NK-92 (cell line): ENCODE data around the gene CEMIP.

Experiments used
- DNase-seq: peaks from one replicate; lab custom pipeline; 2025; ENCODE audit not compliant: unreplicated experiment; lab: John Stamatoyannopoulos, UW

The CEMIP gene

DNA sequence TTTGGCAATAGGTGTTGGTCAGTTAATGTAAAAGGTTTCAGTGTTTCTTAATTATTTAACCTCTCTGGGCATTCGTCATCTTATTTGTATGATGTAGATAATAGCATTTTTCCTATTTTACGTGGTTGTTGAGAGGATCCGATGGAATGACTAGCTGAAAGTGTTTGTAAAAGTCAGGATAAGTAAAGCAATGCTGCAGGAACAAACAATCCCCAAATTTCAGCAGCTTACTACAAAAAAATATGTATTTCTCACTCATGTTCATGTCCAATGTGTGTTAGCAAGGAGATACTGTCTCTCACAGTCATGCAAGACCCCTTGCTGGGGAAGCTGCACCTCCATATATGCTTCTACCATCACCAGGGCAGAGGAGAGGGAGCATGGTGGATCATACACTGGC lies 38.7 kb downstream of the CEMIP start:
- DNase-seq = no peak

DNA sequence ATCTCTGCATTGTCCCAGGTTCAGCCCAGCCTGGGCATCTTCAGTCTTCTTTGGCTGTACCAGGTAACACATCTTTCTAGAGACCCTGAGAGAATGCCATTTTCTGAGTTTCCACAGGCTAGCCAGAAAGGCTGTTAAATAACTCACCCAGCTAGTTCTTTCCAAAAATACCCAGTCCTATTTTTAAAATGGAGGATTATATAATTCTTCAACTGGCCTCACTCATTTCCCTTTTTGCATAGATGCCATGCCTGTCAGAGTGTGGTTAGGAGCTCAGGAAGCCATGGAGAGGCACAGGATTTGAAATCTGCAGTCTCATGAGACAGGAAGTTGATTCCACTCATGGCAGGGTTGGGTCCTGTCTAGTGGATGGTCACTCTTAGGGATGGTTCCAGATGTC lies 39.8 kb downstream of the CEMIP start:
- no peak for DNase-seq

DNA sequence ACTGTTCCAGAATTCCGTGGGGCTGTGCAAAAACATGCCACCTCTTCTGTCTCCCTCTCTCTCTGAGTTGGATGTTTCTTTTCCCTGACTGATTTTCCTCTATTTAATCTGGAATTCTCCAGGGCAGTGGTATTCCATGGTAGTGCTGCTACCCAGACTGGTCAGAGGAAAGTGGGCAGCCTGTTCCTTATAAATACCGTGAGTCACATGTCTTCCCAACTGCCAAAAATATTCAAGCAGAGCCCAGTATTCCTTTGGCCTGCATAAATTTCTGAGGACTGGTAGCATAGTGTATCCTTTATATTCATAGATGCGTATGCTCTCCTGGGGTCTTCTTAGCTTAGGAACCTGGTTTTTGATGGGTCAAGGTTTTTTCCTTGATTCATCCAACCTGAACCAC lies 40.9 kb downstream of the CEMIP start:
- DNase-seq = no peak

DNA sequence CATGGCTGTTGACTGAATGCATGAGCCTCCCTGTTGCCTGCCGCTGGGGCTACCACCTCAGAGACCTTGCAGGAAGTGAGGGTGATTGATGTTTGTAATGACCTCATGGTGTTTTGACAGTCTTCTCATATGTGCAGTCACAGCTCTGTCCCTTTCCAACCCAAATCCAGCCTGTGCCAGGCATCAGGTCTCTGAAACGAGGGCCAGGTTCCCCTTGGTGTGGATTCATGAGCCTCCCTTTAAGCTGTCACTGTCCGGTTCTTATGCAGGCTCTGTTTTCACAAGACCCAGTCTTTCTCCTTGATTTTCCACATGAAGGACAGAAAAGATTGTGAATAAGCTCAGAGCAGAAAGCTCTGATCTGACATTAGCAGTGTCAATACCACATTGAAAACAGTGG lies 43.1 kb downstream of the CEMIP start:
- no peak for DNase-seq

DNA sequence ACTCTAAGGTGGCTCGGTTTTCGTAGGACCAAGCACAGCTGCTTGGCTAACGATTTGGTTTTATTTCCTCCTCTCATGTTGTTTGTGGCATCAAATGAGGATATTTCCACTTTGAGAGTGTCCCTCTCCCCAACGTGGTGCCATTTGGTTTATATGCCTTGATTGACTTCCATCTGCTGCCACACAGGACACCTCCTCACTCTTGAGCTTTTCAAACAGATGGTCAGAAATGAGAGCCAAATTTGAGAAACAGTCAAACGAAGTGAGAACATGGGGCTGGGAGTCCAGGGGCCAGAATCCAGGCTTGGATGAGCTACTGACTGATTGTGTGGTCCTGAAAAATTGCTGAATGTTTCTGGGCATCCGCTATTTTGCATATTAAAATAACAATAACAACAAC lies 43.5 kb downstream of the CEMIP start:
- no peak for DNase-seq

DNA sequence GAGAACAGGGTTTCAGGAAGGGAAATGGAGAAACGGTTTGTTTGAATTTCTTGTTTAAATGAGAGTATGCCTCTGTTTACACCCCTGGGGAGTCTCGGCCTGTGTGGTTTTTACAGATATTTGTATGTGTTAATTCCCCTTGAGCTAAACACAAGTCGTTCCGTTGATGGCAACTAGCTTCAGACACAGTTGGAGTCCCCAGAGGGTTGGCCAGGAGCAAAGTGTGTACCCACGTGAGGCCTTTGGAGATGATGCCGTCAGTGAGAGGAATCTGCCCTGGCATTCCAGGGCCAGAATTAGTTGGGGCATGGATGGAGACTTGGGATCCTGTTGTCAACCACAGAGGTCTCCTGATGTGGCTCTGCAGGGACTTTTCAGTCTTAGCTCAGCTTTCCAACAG lies 44.0 kb downstream of the CEMIP start:
- DNase-seq = no peak

DNA sequence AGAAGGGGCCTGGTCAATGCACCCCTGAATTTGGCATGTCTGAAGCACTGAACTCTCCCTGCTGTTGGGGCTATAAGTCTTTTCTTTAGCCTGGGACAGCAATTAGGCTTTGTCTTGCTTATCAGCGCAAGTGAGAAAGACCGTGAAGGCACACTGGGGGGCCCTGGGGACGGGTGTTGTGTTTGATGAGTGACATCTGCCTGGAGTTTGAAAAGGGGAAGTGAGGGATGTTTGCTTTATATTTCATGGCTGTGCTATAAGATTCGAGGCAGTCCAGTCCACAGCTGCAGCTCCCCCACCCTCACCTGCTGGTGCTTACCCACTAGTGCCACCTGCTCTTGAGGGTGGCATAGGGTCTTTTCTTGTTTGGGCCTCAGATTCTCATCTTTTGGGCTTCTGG lies 44.8 kb downstream of the CEMIP start:
- DNase-seq = no peak

DNA sequence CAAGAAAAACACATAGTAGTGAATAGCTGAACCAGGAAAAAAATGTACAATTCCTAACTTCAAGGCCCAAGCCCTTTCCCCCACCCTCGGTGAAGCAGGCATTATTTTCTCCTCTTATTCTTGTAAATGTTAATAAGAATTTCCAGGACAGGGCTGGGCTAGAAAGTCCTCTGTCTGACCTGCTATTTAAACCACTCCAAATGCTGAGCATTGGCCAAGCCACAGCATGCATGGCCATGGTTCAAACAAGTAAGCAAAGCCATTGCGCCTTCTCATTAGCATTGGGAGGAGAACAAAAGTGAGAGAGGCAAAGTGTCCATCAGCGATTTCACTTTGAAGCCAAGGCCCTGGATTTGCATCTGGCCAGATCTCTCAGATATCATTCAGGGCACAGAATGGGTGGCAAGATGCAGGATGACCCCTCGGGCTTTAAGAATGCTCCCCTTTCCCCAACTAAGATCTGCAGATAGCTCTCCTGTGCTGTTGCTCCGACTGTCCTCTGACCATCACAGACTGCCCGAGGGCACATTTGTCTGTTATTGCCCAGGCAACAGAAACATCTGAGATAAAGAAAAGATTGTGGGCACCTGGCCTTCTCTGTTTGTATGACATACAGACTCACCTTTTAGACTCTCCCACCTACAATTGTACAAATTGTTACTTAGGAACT lies 46.3 kb downstream of the CEMIP start:
- no peak for DNase-seq

DNA sequence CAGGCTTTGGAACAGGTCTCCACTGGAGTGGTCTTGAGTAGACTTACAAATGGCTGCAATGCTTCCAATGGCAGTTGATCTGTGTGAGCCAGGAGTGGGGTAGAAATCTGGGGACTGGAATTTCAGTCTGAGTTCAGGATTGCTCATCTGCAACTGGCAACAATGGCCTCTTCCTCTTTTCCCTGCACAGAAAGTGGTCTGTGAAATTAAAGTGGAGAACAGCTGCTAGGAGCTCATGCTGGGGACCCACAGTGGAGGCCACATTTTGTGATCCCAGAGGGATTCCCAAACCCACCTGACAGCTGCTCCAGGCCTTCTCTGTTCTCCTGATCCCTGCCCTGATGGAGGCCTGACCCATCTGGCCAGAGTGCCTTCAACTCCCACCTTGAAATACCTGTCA lies 49.6 kb downstream of the CEMIP start:
- DNase-seq = no peak

DNA sequence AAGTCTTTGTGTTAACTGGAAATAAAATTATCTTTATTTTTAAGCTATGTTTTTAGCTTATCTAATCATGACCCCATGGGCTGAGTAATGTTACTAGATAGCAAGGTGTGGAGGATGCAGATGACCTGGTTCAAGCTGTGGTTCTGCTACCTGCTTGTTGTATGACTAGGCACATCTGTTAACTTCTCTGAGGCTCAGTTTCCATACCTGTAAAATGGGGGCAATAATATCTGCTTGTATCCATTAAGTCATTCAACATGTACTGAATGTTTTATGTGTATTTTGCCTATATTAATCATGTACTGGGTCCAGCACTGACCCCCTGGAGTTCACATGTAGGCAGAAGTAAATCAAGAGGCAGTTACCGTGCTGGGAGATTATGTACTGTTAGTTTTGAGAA lies 51.5 kb downstream of the CEMIP start:
- no peak for DNase-seq

DNA sequence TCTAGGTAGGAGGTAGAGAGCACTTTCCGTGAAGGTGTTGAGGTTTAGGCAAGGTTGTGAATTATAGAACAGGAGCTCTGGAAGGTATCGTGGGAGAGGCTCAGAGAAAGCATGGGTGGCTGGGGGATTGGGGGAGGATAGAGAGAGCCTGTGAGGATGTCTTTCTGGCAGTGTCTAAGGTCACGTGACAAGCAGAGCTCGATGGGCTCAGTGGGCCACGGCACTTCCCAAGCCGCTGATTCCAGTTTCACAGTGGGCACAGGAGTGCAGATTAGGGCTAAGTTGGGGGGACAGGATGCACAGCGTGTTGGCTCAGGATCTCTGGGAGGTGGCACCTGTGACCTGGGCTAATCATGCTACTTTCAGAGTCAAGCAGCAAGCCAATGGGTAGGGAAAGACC lies 52.0 kb downstream of the CEMIP start:
- DNase-seq = no peak

DNA sequence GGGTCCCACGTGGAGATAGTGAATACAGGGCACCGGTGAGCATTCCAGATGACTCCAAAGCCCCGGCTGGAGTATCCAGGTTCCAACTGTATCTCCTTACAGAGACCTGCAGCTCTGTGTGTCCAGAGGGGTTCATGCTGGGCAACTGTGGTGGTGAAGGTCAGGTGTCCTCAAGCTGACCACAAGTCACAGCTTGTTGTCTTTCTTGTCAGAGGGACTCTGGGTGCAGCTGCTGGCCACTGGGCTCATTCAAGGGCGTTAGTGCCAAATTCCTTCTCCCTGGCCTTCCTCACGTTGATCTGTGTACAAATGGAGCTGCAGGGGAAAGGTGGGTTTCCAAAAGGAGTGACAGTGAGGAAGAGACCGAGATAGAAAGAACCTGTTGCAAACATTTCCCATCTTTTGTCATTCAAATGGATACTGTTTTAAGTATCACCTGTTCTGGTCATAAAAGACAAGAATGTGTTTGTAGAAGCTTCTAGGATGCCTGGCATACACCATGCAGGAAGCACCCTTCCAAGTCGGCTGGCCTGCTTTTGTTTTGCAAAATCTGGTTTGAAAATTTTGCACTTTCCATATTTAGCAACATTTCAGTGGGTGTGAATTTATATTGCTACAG lies 52.5 kb downstream of the CEMIP start:
- DNase-seq = no peak

DNA sequence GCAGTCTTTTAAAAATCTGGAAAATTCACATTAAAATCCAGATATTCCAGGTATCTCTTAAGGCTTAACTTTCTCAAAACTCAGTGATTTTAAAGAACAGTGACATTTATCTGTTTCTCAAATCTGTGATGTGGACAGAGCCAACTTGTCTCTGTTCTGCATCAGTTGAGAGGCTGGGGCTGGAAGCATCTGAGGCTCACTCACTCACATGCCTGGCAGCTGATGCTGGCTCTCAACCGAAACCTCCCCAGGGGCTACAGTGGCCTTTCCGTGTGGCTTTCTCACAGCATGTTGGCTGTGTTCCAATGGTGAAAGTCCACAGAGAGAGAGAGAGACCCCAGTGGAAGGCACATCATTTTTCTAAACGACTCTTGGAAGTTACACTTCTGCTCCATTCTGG lies 53.5 kb downstream of the CEMIP start:
- DNase-seq = no peak

DNA sequence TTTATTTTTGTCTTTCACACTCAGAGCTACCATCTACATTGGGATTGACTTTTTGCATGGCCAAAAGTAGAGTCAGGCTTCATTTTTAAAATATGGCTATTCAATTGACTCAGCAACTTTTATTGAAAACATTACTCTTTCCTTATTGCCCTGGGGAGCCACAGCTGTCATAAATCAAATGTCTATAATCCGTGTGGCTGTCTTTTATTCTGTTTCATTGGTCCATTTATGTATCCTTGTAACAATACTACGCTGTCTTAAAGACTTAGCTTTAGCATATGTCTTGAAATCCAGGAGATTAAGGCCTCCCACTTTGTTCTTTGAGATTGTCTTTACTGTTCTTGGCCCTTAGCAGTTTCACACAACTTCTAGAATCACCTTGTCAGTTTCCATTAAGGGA lies 55.2 kb downstream of the CEMIP start:
- no peak for DNase-seq

DNA sequence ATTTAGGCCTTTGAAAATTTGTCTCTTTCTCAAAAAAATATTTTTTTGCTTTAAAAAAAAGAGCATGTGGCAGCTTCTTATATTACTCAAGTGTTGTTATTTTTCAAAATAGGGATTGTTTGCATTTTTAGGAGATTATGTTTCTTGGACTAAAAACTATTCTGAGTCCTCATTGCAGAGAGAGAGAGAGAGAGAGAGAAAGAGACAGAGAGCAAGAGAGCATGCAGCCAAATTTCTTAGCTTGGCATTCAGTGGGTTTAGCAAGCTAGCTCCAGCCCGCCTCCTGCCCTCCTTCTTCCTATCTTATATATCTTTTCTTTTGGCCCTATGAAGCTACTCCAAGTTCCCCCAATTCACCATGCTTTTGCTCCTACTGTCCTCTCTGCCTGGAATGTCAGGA lies 55.7 kb downstream of the CEMIP start:
- no peak for DNase-seq

DNA sequence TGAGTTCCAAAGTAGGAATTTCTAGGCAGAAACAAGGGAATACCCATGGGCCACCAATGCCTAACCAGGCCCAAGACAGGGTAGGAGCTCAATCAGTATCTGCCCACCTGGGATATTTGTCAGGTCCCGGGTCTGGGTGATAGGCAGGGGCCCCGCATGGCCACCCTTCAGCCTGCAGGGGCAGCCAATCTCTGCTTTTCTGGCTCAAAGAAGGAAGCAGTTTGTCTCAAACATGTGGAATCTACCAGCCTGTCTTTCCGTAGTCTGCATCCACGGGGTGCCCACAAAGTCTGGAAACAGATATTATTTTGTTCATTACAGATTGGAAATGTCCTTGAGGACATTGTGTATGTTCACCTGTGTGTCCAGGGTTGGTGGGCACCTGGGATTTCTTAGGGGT lies 56.2 kb downstream of the CEMIP start:
- DNase-seq = no peak

DNA sequence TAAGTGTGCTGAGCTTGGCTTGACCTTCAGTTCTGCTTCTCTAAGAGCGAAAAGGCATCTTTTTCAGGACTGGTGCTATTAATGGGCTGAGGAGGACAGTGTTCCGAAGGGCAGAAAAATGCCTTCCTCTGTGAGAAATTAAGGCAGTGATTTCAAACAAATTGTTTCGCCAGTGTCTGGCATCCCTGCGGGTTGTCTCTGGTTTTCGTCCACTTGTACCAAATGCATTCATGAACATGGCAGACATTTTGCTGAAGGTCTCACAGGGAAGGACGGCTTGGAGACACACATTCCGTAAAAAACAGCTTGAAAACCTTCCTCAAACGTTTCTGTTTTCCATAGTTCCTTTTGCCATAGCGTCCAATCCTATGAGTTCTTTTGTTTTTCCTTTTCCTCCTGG lies 57.1 kb downstream of the CEMIP start:
- no peak for DNase-seq

DNA sequence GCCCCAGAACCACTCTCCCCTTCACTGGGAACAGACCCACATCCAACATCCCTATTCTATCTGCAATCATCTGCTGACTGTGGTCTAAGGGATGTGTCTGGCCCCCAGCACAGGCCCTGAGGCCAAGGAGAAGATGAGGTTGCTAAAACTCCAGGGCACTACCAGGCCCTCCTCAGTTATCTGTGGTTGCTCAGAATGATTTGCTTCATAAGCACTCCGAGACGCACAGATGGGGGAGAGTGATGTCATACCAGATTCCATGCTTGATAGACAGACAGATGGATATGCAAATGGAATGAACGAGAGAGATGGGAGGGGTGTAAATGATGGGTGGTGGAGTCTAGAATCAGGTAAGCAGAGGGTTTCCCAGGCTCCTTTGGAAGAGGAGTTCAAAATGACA lies 57.8 kb downstream of the CEMIP start:
- DNase-seq = no peak

DNA sequence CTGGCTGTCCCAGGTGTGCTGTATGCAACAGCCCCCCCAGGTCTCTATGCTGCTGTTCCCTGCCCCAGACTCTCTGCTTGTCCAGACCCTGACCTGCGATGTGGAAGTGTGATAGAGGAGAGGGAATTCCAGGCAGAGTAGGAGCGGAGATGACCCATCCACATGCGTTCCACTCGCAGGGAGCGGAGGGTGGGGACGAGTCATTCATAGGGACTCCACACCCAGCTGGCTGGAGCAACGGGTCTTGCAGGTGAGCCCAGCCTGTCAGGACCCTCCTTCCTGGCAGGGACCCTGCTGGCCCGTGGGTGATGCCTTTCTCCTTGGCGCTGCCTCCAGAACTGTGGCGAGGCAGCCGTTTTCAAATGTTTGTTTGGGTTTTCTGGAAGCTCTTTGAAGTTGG lies 58.8 kb downstream of the CEMIP start:
- no peak for DNase-seq

DNA sequence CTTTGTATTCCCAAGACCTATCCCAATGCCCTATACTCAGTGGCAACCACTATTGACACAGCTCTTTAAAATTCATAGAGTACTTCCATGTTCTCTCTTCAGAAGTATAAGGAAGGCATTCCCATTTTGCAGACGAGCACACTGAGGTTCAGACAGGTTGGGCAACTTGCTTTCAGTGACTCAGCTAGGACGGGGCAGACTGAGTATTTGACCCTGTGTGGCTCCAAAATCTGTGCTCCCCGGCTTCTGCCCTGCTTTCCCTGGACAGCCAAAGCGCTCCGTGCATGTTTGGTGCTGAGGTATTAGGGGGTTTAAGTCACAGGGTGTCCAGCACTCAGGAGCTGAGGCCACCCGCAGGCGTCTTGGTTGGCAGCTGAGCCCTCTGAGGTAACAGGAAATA lies 59.5 kb downstream of the CEMIP start:
- DNase-seq = no peak

DNA sequence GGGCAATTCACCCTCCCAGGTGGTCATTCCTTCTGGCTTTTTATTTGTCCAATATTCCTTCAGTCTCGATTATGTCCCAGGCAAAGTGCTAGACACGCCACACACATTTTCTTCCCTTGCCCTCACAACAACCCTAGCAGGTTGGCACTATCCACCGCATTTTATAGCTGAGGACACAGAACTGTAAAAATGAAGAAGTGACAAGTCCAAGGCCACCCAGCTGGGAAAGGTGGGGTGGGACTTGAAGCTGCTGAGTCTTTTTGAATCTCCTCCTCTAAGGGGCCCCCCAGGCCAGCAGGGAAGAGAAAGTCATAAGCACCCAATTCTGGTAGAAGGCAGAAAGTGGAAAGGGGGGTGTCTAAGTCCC lies 60.6 kb downstream of the CEMIP start:
- no peak for DNase-seq

DNA sequence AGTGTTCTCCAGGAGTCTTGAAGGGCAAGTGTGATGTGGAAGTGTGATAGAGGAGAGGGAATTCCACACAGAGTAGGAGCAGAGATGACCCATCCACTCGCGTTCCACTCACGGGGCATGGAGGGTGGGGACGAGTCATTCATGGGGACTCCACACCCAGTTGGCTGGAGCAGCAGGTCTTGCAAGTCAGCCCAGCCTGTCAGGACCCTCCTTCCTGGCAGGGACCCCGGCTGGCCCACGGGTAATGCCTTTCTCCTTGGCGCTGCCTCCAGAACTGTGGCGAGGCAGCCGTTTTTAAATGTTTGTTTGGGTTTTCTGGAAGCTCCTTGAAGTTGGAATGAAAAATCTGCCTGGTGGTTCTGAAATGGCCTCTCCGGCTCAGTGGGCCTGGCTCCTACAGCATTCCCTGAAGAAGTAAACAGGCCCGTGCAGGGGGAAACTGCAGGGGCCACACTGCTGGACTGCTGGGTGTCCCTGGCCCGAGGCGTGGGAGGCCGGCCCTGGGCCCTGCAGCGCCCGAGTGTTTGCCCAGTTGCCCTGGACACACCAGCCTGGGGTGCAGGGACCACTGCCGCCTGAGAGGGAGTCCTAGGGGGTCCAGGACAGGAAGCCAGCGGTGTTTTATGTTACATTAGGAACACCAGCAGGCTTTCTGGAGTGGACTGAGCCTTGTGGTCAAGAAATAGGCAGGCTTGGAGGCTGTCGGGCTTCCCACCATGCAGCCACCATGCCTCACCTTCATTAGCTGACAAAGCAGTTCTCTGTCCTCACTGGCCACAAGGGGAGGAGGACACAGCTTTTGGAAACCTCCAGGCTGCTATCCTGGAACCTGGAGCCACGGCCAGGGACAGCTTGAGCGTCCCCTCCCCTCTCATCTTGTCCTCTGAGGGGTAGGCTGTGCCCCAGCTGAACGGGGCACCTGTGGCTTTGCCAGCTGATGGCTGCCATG lies 61.3 kb downstream of the CEMIP start:
- no peak for DNase-seq
